K562 (cell line): Measurements from ENCODE around the gene HIPK1. TPM values are rescaled to one million over a fixed set of nuclear protein-coding genes. Genes with fewer than 3 reads are reported as not detected.

Experiments used
- ATAC-seq: fragments of 200-7000 bp; cut with Tn5 transposase; 3 replicates; pipeline ENCODE4 v1.9.1; 2020; ENCODE audit warnings: moderate library complexity
- BruUV-seq: library from RNA; stranded (reverse); fragments of 400-500 nt; replicated peaks from 2 replicates; lab custom pipeline; 2021; lab: Mats Ljungman, UMichigan
- CTCF ChIA-PET: fragments of 300-600 bp; formaldehyde crosslinking; extraction: SDS; loops from one replicate; lab custom pipeline; 2021; ENCODE audit warnings: low intra/inter-chr PET ratio; lab: Yijun Ruan, JAX
- POLR2A ChIA-PET: fragments of 300-600, 350-650 bp; sonication (Branson Sonifier 250); formaldehyde crosslinking; extraction: SDS; loops from one replicate; lab custom pipeline; 2021; ENCODE audit warnings: antibody characterized with exemption, inconsistent platforms; lab: Yijun Ruan, JAX
- DNase-seq, 4 experiments: peaks; one replicate each; pipeline versions ENCODE4 v3.0.0 to v3.0.0-alpha.2; 2011 to 2018; ENCODE audit warnings: low spot score in 3 of 4, mixed read lengths in 3 of 4; ENCODE audit errors: extremely low read depth in 1 of 4
- FAIRE-seq: peaks from 2 replicates; lab custom pipeline; 2011; peaks lifted over from hg19 to GRCh38; lab: Jason Lieb, UNC
- H2AFZ ChIP-seq: 2 replicates; pipeline ENCODE4 v1.6.0; 2011; ENCODE audit warnings: low read depth, low read length, control low read depth, inconsistent platforms
- H3K27ac ChIP-seq: fragments of 200-600 bp; 3 replicates; pipeline ENCODE4 v1.8.0; 2011; ENCODE audit warnings: low read depth, mild to moderate bottlenecking, control low read depth, inconsistent platforms, low read length, moderate library complexity, mixed read lengths; ENCODE audit errors: extremely low read depth
- H3K27me3 ChIP-seq, 2 experiments: fragments of 300-600 bp in 1 of 2; 2 replicates in 1 of 2; 3 replicates in 1 of 2; pipeline versions ENCODE4 v1.6.0 to v1.8.0; 2011; ENCODE audit warnings: inconsistent platforms in 2 of 2, low read length in 2 of 2, mild to moderate bottlenecking in 1 of 2, mixed read lengths in 1 of 2, moderate library complexity in 1 of 2; ENCODE audit not compliant: control insufficient read depth in 2 of 2, insufficient read depth in 2 of 2
- H3K36me3 ChIP-seq: fragments of 300-600 bp; 3 replicates; pipeline ENCODE4 v1.8.0; 2011; ENCODE audit warnings: mild to moderate bottlenecking, low read length, inconsistent platforms; ENCODE audit not compliant: control insufficient read depth, insufficient read depth
- H3K4me1 ChIP-seq, 2 experiments: fragments of 200-600 bp in 1 of 2; replicated peaks in 1 of 2; 2 replicates in 1 of 2; 3 replicates in 1 of 2; pipeline versions ENCODE4 v1.5.1 to v1.8.0; 2011; ENCODE audit warnings: inconsistent platforms in 2 of 2, low read length in 2 of 2, mild to moderate bottlenecking in 1 of 2, mixed read lengths in 1 of 2, moderate library complexity in 1 of 2; ENCODE audit not compliant: control insufficient read depth in 2 of 2, insufficient read depth in 2 of 2
- H3K4me2 ChIP-seq: 2 replicates; pipeline ENCODE4 v1.6.1; 2011; ENCODE audit warnings: low read length, control low read depth, inconsistent platforms, mixed read lengths; ENCODE audit not compliant: insufficient read depth
- H3K4me3 ChIP-seq: fragments of 200-600 bp; sonication (generic), shearing (Covaris generic); 2 replicates; pipeline ENCODE4 v1.5.1; 2016; ENCODE audit warnings: control low read depth, inconsistent platforms
- H3K79me2 ChIP-seq: fragments of 200-600 bp; 3 replicates; pipeline ENCODE4 v1.8.0; 2011; ENCODE audit warnings: low read length, inconsistent platforms; ENCODE audit not compliant: control insufficient read depth, insufficient read depth
- H3K9ac ChIP-seq, 2 experiments: 2 replicates each; pipeline versions ENCODE4 v1.6.0 to v1.6.1; 2011; ENCODE audit warnings: low read depth in 2 of 2, low read length in 2 of 2, control low read depth in 1 of 2, inconsistent platforms in 1 of 2, mild to moderate bottlenecking in 1 of 2, mixed read lengths in 1 of 2; ENCODE audit not compliant: insufficient read depth in 1 of 2
- H3K9me1 ChIP-seq: one replicate; pipeline ENCODE4 v1.6.0; 2011; ENCODE audit warnings: inconsistent platforms, mild to moderate bottlenecking, low read length, moderate library complexity; ENCODE audit not compliant: control insufficient read depth, insufficient read depth
- H3K9me3 ChIP-seq: replicated peaks from 2 replicates; pipeline ENCODE4 v1.5.1; 2011; ENCODE audit warnings: low read depth, low read length, inconsistent platforms; ENCODE audit not compliant: control insufficient read depth, insufficient read depth
- H4K20me1 ChIP-seq: replicated peaks from 2 replicates; pipeline ENCODE4 v1.6.1; 2011; ENCODE audit warnings: low read length, inconsistent platforms, mixed read lengths; ENCODE audit not compliant: control insufficient read depth, insufficient read depth
- CUX1 ChIP-seq: fragments of 200-800 bp; sonication (Bioruptor generic); IDR thresholded peaks from 2 replicates; pipeline ENCODE4 v1.6.1; 2016; ENCODE audit warnings: missing genetic modification characterization, missing compliant biosample characterization
- GABPB2 ChIP-seq: fragments of 250-450 bp; sonication (Bioruptor Pico); conservative IDR thresholded peaks from 2 replicates; pipeline ENCODE4 v1.5.1; 2021; ENCODE audit warnings: mild to moderate bottlenecking
- HNRNPL ChIP-seq: fragments of 200-400 bp; formaldehyde crosslinking; IDR thresholded peaks from 2 replicates; pipeline ENCODE4 v1.6.1; 2017; ENCODE audit warnings: low read depth, mild to moderate bottlenecking, low read length
- KLF10 ChIP-seq: fragments of 250-450 bp; sonication (Bioruptor Pico); IDR thresholded peaks from 2 replicates; pipeline ENCODE4 v1.6.1; 2021; ENCODE audit warnings: matching md5 sums
- MEIS2 ChIP-seq: fragments of 450-650 bp; IDR thresholded peaks from 2 replicates; pipeline ENCODE4 v1.6.1; 2014; ENCODE audit warnings: mild to moderate bottlenecking; ENCODE audit not compliant: partially characterized antibody
- NFIX ChIP-seq: fragments of 250-450 bp; sonication (Bioruptor Pico); IDR thresholded peaks from 2 replicates; pipeline ENCODE4 v1.4.0; 2020; ENCODE audit warnings: low read depth, mild to moderate bottlenecking, moderate library complexity
- NFYB ChIP-seq: IDR thresholded peaks from 2 replicates; pipeline ENCODE4 v1.6.1; 2011; ENCODE audit warnings: mild to moderate bottlenecking, moderate library complexity; ENCODE audit not compliant: insufficient read length; ENCODE audit errors: extremely low read depth
- RAD21 ChIP-seq, 2 experiments: fragments of 250-450 bp in 1 of 2; fragments of 450-650 bp in 1 of 2; sonication (Bioruptor Pico) in 1 of 2; formaldehyde crosslinking in 1 of 2; IDR thresholded peaks in 1 of 2; conservative IDR thresholded peaks in 1 of 2; 2 replicates each; pipeline versions ENCODE4 v1.4.0 to v1.8.0; 2020 to 2022; ENCODE audit warnings: mild to moderate bottlenecking in 2 of 2, moderate library complexity in 1 of 2
- ZNF740 ChIP-seq, 3 experiments: fragments of 200-800 bp in 1 of 3; sonication (Bioruptor generic) in 1 of 3; sonication (generic) in 1 of 3; formaldehyde crosslinking in 1 of 3; IDR thresholded peaks; 2 replicates each; pipeline versions ENCODE4 v1.6.1 to v1.8.0; 2016 to 2022; ENCODE audit warnings: mild to moderate bottlenecking in 2 of 3, missing compliant biosample characterization in 2 of 3, missing genetic modification characterization in 2 of 3, missing genetic modification reagents in 1 of 3
- WGBS: fragments of 100-300 bp; shearing (Covaris generic); methylation state at CpG from one replicate; pipeline ENCODE4 v1.1.6; 2016; ENCODE audit warnings: low coverage, mixed read lengths; ENCODE audit not compliant: insufficient coverage; ENCODE audit errors: missing lambda C conversion rate; 5-methylcytosine and 5-hydroxymethylcytosine counted together
- in situ Hi-C: fragments of 300-500 bp; cut with MboI; formaldehyde crosslinking; loops from 4 replicates; pipeline ENCODE4 v1.15.0; 2018; ENCODE audit warnings: inconsistent platforms, mixed read lengths
- intact Hi-C: fragments of 100-400 bp; cut with micrococcal nuclease; formaldehyde crosslinking; loops from 2 replicates; pipeline ENCODE4 v1.14.2; 2022
- polyA plus RNA-seq, 8 experiments: library from polyadenylated mRNA; depleted of rRNA in 4 of 8; stranded (reverse) in 5 of 8; unstranded in 3 of 8; fragments of >200 nt; fragmentation: Nextera tagmentation in 2 of 8; fragmentation: Illumina TruSeq in 1 of 8; extraction: Ambion mirVana in 2 of 8; extraction: Trizol in 1 of 8; gene quantifications; 2 replicates each; pipeline versions ENCODE4 v1.2.1 to v1.2.3, GENCODE V29; 2011 to 2014; ENCODE audit warnings: inconsistent platforms in 1 of 8, missing spikeins in 1 of 8
- total RNA-seq, 7 experiments: library from RNA; depleted of rRNA in 6 of 7; stranded (reverse); fragments of >200 nt in 6 of 7; fragmentation: Illumina TruSeq in 2 of 7; extraction: Trizol in 2 of 7; gene quantifications; 2 replicates each; pipeline versions ENCODE4 v1.2.1 to v1.2.3, GENCODE V29; 2011 to 2021; ENCODE audit warnings: low replicate concordance in 1 of 7

Gene HIPK1
- total and polyA plus RNA-seq, 9 of the 15 experiments (the other 6 are each of a cell fraction or from before 2014, with no cell fraction given), result 10.0 to 57.9 (median 29.6) TPM

DNA sequence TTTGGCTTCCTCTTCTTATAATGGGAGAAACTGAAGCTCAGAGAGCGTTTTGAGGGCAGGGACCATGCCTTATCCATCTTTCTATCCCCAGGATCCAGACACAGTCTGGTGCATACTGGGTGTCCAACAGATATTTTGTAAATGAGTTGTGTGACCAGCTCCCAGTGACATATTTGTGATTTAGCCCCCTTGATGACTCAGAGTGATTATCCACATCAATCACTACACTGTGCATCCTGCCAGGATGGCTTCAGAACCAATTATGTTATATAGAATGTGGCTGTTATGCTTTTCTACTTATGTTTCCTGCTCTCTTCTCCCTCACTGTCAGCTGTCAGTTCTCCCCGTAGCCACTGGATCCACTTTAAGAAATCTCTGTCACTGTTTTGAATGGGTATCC, 61.4 kb downstream of the HIPK1 start:
- 3% methylated on average over 2 of the region's 2 CpGs for WGBS

GRCh38 chr1:113990961-113991360, 61.8 kb downstream of the HIPK1 start:
- no peaks in the 10 kb centered on the region for H3K36me3 ChIP-seq
- in situ Hi-C loops, result loop anchor here (25.0 kb wide), 1 partner anchor 1071 kb away; no protein-coding TSS in a partner anchor
- BruUV-seq, result no TSS peak
- intact Hi-C loops, result no loop called here
- no peak overlapping the region for H2AFZ ChIP-seq
- ChIA-PET POLR2A (interaction anchor here (1.3 kb wide), 1 partner anchor 12 kb away, joined by 3 read pairs; no protein-coding TSS in a partner anchor), CTCF (no interaction called here)
- DNase-seq (no peak), ATAC-seq (no peak), FAIRE-seq (no peak)
- H3K27me3 ChIP-seq, result peaks cover 0 to 10% of the 10 kb centered on the region in 2 experiments; a peak in 2 of 5 replicates
- H4K20me1 ChIP-seq, result no peaks in the 10 kb centered on the region
- no peaks in the 10 kb centered on the region for H3K4me1 ChIP-seq
- no peak overlapping the region for H3K4me2 ChIP-seq
- no peaks in the 10 kb centered on the region for H3K9me1 ChIP-seq
- no peak overlapping the region for H3K27ac ChIP-seq
- no peaks in the 10 kb centered on the region for H3K79me2 ChIP-seq
- H3K9me3 ChIP-seq, result no peaks in the 10 kb centered on the region
- H3K4me3 ChIP-seq, result no peak overlapping the region
- no peak overlapping the region for H3K9ac ChIP-seq
- 0% methylated on average over 4 of the region's 4 CpGs for WGBS
- TF ChIP-seq GABPB2 (CRISPR knock-in tag), result no peak
- no peak for TF ChIP-seq NFIX
- TF ChIP-seq NFYB, result no peak
- no peak for TF ChIP-seq RAD21 (CRISPR knock-in tag; conservative IDR thresholded peaks at IDR 0.05 in 1 of 2, IDR thresholded peaks at IDR 0.05 in 1 of 2)
- no peak for TF ChIP-seq ZNF740 (CRISPR knock-in tag; IDR thresholded peaks at IDR 0.05)
- no peak for TF ChIP-seq ZNF740 (tag; IDR thresholded peaks at IDR 0.05)
- TF ChIP-seq KLF10 (CRISPR knock-in tag), result no peak
- TF ChIP-seq CUX1 (CRISPR knock-in tag), result no peak

More for the DNA sequence above, 61.4 kb downstream of the HIPK1 start:
- BruUV-seq, result no TSS peak
- Histone ChIP-seq H3K27me3 (peaks cover 0 to 13% of the 10 kb centered on the region in 2 experiments; a peak in 2 of 5 replicates), H3K36me3 (no peaks in the 10 kb centered on the region), H3K4me1 (no peaks in the 10 kb centered on the region), H2AFZ (no peak overlapping the region), H3K4me3 (no peak overlapping the region), H3K4me2 (no peak overlapping the region), H4K20me1 (no peaks in the 10 kb centered on the region), H3K79me2 (no peaks in the 10 kb centered on the region), H3K27ac (no peak overlapping the region), H3K9ac (no peak overlapping the region), H3K9me1 (no peaks in the 10 kb centered on the region), H3K9me3 (no peaks in the 10 kb centered on the region)
- no peak for FAIRE-seq
- in situ Hi-C loops, result loop anchor here (25.0 kb wide), 1 partner anchor 1072 kb away; no protein-coding TSS in a partner anchor
- POLR2A ChIA-PET, result interaction anchor here (0.6 to 1.3 kb wide), 2 partner anchors 13 to 30 kb away, joined by 3 read pairs; no protein-coding TSS in a partner anchor
- intact Hi-C loops, result no loop called here
- CTCF ChIA-PET, result no interaction called here
- DNase-seq, result no peak
- no peak for ATAC-seq
- TF ChIP-seq MEIS2 (peak; percentile 8), HNRNPL (no peak)
